H1 (cell line): ENCODE data around the gene TSC2. TPM values are rescaled to one million over a fixed set of nuclear protein-coding genes. Genes with fewer than 3 reads are reported as not detected.

ENCODE experiments used
- CTCF ChIA-PET: fragments of 300-600 bp; sonication (Branson Sonifier 250); formaldehyde crosslinking; loops from one replicate; lab custom pipeline; 2021; ENCODE audit not compliant: partially characterized antibody; lab: Charles Lee
- POLR2A ChIA-PET: fragments of 300-600 bp; sonication (Branson Sonifier 250); formaldehyde crosslinking; loops from one replicate; lab custom pipeline; 2021; ENCODE audit warnings: inconsistent platforms; ENCODE audit not compliant: partially characterized antibody; lab: Charles Lee
- DNase-seq, 2 experiments: peaks; one replicate each; pipeline versions ENCODE4 v3.0.0 to v3.0.0-alpha.2; 2010 to 2022; ENCODE audit warnings: low spot score in 2 of 2, low read depth in 1 of 2, mixed read lengths in 1 of 2
- FAIRE-seq: peaks from 2 replicates; lab custom pipeline; 2011; peaks lifted over from hg19 to GRCh38; lab: Jason Lieb, UNC
- H2AFZ ChIP-seq: 2 replicates; pipeline ENCODE4 v1.8.1; 2012; ENCODE audit warnings: low read length, inconsistent platforms
- H2AK5ac ChIP-seq: 2 replicates; pipeline ENCODE4 v1.6.1; 2013; ENCODE audit warnings: low read depth, low read length
- H2BK120ac ChIP-seq: replicated peaks from 2 replicates; pipeline ENCODE3; 2013; ENCODE audit warnings: low read depth, low read length, inconsistent platforms
- H2BK12ac ChIP-seq: 2 replicates; pipeline ENCODE4 v1.6.1; 2013; ENCODE audit warnings: low read depth, low read length
- H2BK15ac ChIP-seq: 2 replicates; pipeline ENCODE4 v1.6.1; 2013; ENCODE audit warnings: low read length
- H2BK20ac ChIP-seq: 2 replicates; pipeline ENCODE4 v1.6.1; 2013; ENCODE audit warnings: low read length
- H2BK5ac ChIP-seq: 2 replicates; pipeline ENCODE4 v1.6.1; 2013; ENCODE audit warnings: low read depth, low read length
- H3K14ac ChIP-seq: 2 replicates; pipeline ENCODE4 v1.6.1; 2013; ENCODE audit warnings: inconsistent platforms; ENCODE audit not compliant: insufficient read length
- H3K18ac ChIP-seq: 2 replicates; pipeline ENCODE4 v1.6.1; 2013; ENCODE audit warnings: low read length; ENCODE audit errors: extremely low read depth
- H3K23ac ChIP-seq: 2 replicates; pipeline ENCODE4 v1.6.1; 2013; ENCODE audit warnings: inconsistent platforms; ENCODE audit not compliant: insufficient read length
- H3K23me2 ChIP-seq: 2 replicates; pipeline ENCODE4 v1.6.1; 2013; ENCODE audit warnings: low read depth, low read length
- H3K27ac ChIP-seq: 2 replicates; pipeline ENCODE4 v1.6.1; 2011; ENCODE audit warnings: low read depth, low read length, inconsistent platforms
- H3K27me3 ChIP-seq, 4 experiments: replicated peaks in 1 of 4; 1 replicate in 1 of 4; 2 replicates in 3 of 4; pipeline versions ENCODE4 v1.6.1 to v1.8.1; 2011 to 2013; ENCODE audit warnings: low read length in 3 of 4, mild to moderate bottlenecking in 3 of 4, inconsistent platforms in 2 of 4, mixed read lengths in 2 of 4, moderate library complexity in 1 of 4; ENCODE audit not compliant: control insufficient read depth in 3 of 4, insufficient read depth in 3 of 4; ENCODE audit errors: extremely low read depth in 1 of 4
- H3K36me3 ChIP-seq, 4 experiments: 2 replicates each; pipeline versions ENCODE4 v1.6.1 to v1.8.1; 2011 to 2013; ENCODE audit warnings: mild to moderate bottlenecking in 4 of 4, low read length in 3 of 4, moderate library complexity in 2 of 4, control low read depth in 1 of 4, inconsistent platforms in 1 of 4; ENCODE audit not compliant: insufficient read depth in 4 of 4, control insufficient read depth in 2 of 4
- H3K4ac ChIP-seq: replicated peaks from 2 replicates; pipeline ENCODE3; 2013; ENCODE audit warnings: low read length, low read depth, mixed read lengths, inconsistent platforms; ENCODE audit not compliant: insufficient read length
- H3K4me1 ChIP-seq, 4 experiments: replicated peaks in 1 of 4; 1 replicate in 1 of 4; 2 replicates in 3 of 4; pipeline versions ENCODE4 v1.6.1 to v1.8.1; 2011 to 2013; ENCODE audit warnings: low read length in 3 of 4, inconsistent platforms in 2 of 4, mixed read lengths in 1 of 4; ENCODE audit not compliant: insufficient read depth in 4 of 4, control insufficient read depth in 3 of 4
- H3K4me2 ChIP-seq, 2 experiments: 2 replicates each; pipeline versions ENCODE4 v1.6.1 to v1.8.1; 2011 to 2013; ENCODE audit warnings: low read depth in 2 of 2, low read length in 2 of 2, control low read depth in 1 of 2, inconsistent platforms in 1 of 2, mild to moderate bottlenecking in 1 of 2; ENCODE audit not compliant: insufficient read depth in 1 of 2
- H3K4me3 ChIP-seq, 4 experiments: fragments of 200-600, 300-600 bp in 1 of 4; sonication (generic), shearing (Covaris generic), sonication (Bioruptor Twin) in 1 of 4; 2 replicates each; pipeline versions ENCODE4 v1.5.1 to v1.8.1; 2011 to 2016; ENCODE audit warnings: low read length in 4 of 4, low read depth in 3 of 4, control low read depth in 2 of 4, inconsistent platforms in 2 of 4, mild to moderate bottlenecking in 2 of 4, mixed read lengths in 1 of 4, moderate library complexity in 1 of 4; ENCODE audit not compliant: insufficient read depth in 2 of 4; ENCODE audit errors: extremely low read depth in 1 of 4
- H3K56ac ChIP-seq: replicated peaks from 2 replicates; pipeline ENCODE3; 2013; ENCODE audit warnings: low read depth, mild to moderate bottlenecking, mixed read lengths, low read length, inconsistent platforms; ENCODE audit not compliant: insufficient read length
- H3K79me1 ChIP-seq: 2 replicates; pipeline ENCODE4 v1.6.1; 2013; ENCODE audit warnings: low read depth, low read length, control low read depth
- H3K79me2 ChIP-seq, 2 experiments: 2 replicates each; pipeline versions ENCODE4 v1.6.1 to v1.8.1; 2012 to 2013; ENCODE audit warnings: low read length in 2 of 2, mild to moderate bottlenecking in 2 of 2, inconsistent platforms in 1 of 2; ENCODE audit not compliant: insufficient read depth in 2 of 2, control insufficient read depth in 1 of 2
- H3K9ac ChIP-seq, 4 experiments: replicated peaks in 1 of 4; 1 replicate in 1 of 4; 2 replicates in 3 of 4; pipeline versions ENCODE4 v1.6.1 to v1.8.1; 2011 to 2013; ENCODE audit warnings: low read depth in 3 of 4, low read length in 3 of 4, control low read depth in 2 of 4, mild to moderate bottlenecking in 2 of 4, moderate library complexity in 2 of 4, inconsistent platforms in 1 of 4; ENCODE audit errors: extremely low read depth in 1 of 4
- H3K9me3 ChIP-seq, 2 experiments: 2 replicates each; pipeline versions ENCODE4 v1.6.1 to v1.8.1; 2012 to 2013; ENCODE audit warnings: mild to moderate bottlenecking in 2 of 2, moderate library complexity in 2 of 2, control low read depth in 1 of 2, inconsistent platforms in 1 of 2, low read depth in 1 of 2, low read length in 1 of 2, mixed read lengths in 1 of 2; ENCODE audit not compliant: insufficient read depth in 2 of 2
- H4K20me1 ChIP-seq, 2 experiments: replicated peaks in 1 of 2; 2 replicates each; pipeline versions ENCODE3 to v1.8.1; 2011 to 2013; ENCODE audit warnings: inconsistent platforms in 2 of 2, low read length in 2 of 2, mild to moderate bottlenecking in 1 of 2; ENCODE audit not compliant: insufficient read depth in 2 of 2, control insufficient read depth in 1 of 2
- H4K5ac ChIP-seq: 2 replicates; pipeline ENCODE4 v1.6.1; 2013; ENCODE audit warnings: low read length, low read depth, mixed read lengths, inconsistent platforms; ENCODE audit not compliant: insufficient read length
- H4K8ac ChIP-seq: 2 replicates; pipeline ENCODE4 v1.8.0; 2013; ENCODE audit warnings: mild to moderate bottlenecking, moderate library complexity, low read length, inconsistent platforms; ENCODE audit not compliant: insufficient read depth; ENCODE audit errors: extremely low read depth
- H4K91ac ChIP-seq: replicated peaks from 2 replicates; pipeline ENCODE3; 2013; ENCODE audit warnings: low read length, mixed read lengths, inconsistent platforms; ENCODE audit not compliant: insufficient read length
- SUZ12 ChIP-seq: fragments of 200-600 bp; sonication (generic); IDR thresholded peaks from 2 replicates; pipeline ENCODE4 v1.6.1; 2012; ENCODE audit warnings: mild to moderate bottlenecking, inconsistent platforms, low read length, moderate library complexity, mixed read lengths
- WGBS, 2 experiments: shearing (Covaris generic) in 1 of 2; methylation state at CpG; one replicate each; pipeline versions ENCODE4 v1.1.6 to v1.1.7; 2013 to 2015; ENCODE audit warnings: low lambda C conversion rate in 2 of 2, mixed read lengths in 2 of 2, inconsistent platforms in 1 of 2, low coverage in 1 of 2, missing lambda C conversion rate in 1 of 2; ENCODE audit not compliant: insufficient replicate concordance in 2 of 2, insufficient coverage in 1 of 2, insufficient read length in 1 of 2; ENCODE audit errors: extremely low coverage in 1 of 2, missing lambda C conversion rate in 1 of 2; 5-methylcytosine and 5-hydroxymethylcytosine counted together
- polyA plus RNA-seq, 7 experiments: library from polyadenylated mRNA; depleted of rRNA in 3 of 7; stranded (reverse) in 5 of 7; unstranded in 2 of 7; fragments of >200 nt in 5 of 7; fragments of 200-250 nt in 2 of 7; gene quantifications; 1 replicate in 5 of 7; 2 replicates in 1 of 7; 4 replicates in 1 of 7; pipeline versions ENCODE4 v1.2.1 to v1.2.3, GENCODE V29; 2011 to 2013; ENCODE audit warnings: missing spikeins in 2 of 7, mixed read lengths in 2 of 7
- total RNA-seq: library from RNA; stranded (reverse); fragmentation: NEBNext Ultra II Directional; extraction: Animal tissue kit (Norgen Biotek cat#: 25700); gene quantifications from 2 replicates; pipeline ENCODE4 v1.2.1, GENCODE V29; 2021

TSC2 gene
- total and polyA plus RNA-seq, 2 of the 8 experiments (the other 6 are each of a cell fraction or from before 2014, with no cell fraction given), result 65.9 to 96.6 TPM

GRCh38 chr16:2033057-2033908 lies 14.5 kb upstream of the TSC2 start:
- Histone ChIP-seq H3K9ac (no peak overlapping the region), H2BK5ac (no peak overlapping the region; the same call in 1 of the 2 replicates), H2BK15ac (no peak overlapping the region), H3K4me2 (no peak overlapping the region), H2BK120ac (no peak overlapping the region), H3K56ac (no peak overlapping the region), H3K79me2 (no peaks in the 10 kb centered on the region), H4K5ac (no peak overlapping the region), H3K36me3 (no peaks in the 10 kb centered on the region), H3K4me3 (no peak overlapping the region), H3K23ac (no peak overlapping the region), H3K4ac (no peak overlapping the region), H3K4me1 (peaks cover 0 to 2% (median 0%) of the 10 kb centered on the region in 4 experiments; a peak in 3 of 7 replicates), H3K18ac (no peak overlapping the region), H2AFZ (no peak overlapping the region), H2BK12ac (no peak overlapping the region), H3K23me2 (no peaks in the 10 kb centered on the region), H3K9me3 (no peaks in the 10 kb centered on the region), H4K20me1 (peaks cover 0 to 4% of the 10 kb centered on the region in 2 experiments), H4K91ac (no peak overlapping the region), H3K27me3 (peaks cover 0 to under 1% (median 0%) of the 10 kb centered on the region in 4 experiments; a peak in 1 of 7 replicates), H2BK20ac (no peak overlapping the region), H4K8ac (peak overlapping the region; percentile 71), H2AK5ac (no peak overlapping the region), H3K27ac (no peak overlapping the region), H3K14ac (no peak overlapping the region), H3K79me1 (no peaks in the 10 kb centered on the region)
- DNase-seq (peak in 1 of 2 experiments; percentile 55), FAIRE-seq (no peak)
- CTCF ChIA-PET, result interaction anchor here (1.0 to 2.3 kb wide), 5 partner anchors 8 to 18 kb away, joined by 3 to 16 read pairs (median 3); no protein-coding TSS in a partner anchor
- POLR2A ChIA-PET, result interaction anchor here (0.6 to 2.4 kb wide), 6 partner anchors 8 to 118 kb away, joined by 3 to 9 read pairs (median 3); no protein-coding TSS in a partner anchor
- no peak for TF ChIP-seq SUZ12
- 82% methylated on average over 26 of the region's 37 CpGs; no CpG with 5 or more reads in 1 of the 2 experiments for WGBS, 2 experiments
